Osteoblast (primary cell): ENCODE measurements around the gene CFAP77. TPM values are rescaled to one million over a fixed set of nuclear protein-coding genes. Genes with fewer than 3 reads are reported as not detected.

Experiments
- DNase-seq: peaks from one replicate; pipeline ENCODE4 v3.0.0; 2011; ENCODE audit warnings: low spot score, mixed read lengths; ENCODE audit not compliant: insufficient read length; ENCODE audit errors: missing footprints
- H2AFZ ChIP-seq: 2 replicates; pipeline ENCODE4 v1.6.0; 2011; ENCODE audit warnings: mild to moderate bottlenecking, low read length
- H3K27ac ChIP-seq: 2 replicates; pipeline ENCODE4 v1.5.1; 2011; ENCODE audit warnings: mild to moderate bottlenecking, low read depth, low read length, moderate library complexity
- H3K27me3 ChIP-seq: 2 replicates; pipeline ENCODE4 v1.6.0; 2012; ENCODE audit warnings: mild to moderate bottlenecking, control low read depth, inconsistent platforms, low read length, moderate library complexity; ENCODE audit not compliant: insufficient read depth
- H3K36me3 ChIP-seq: 2 replicates; pipeline ENCODE4 v1.5.1; 2011; ENCODE audit warnings: mild to moderate bottlenecking, low read length, control low read depth, moderate library complexity; ENCODE audit not compliant: insufficient read depth
- H3K4me1 ChIP-seq: 2 replicates; pipeline ENCODE4 v1.5.1; 2011; ENCODE audit warnings: mild to moderate bottlenecking, low read length, control low read depth, moderate library complexity; ENCODE audit not compliant: insufficient read depth
- H3K4me2 ChIP-seq: 2 replicates; pipeline ENCODE4 v1.6.0; 2011; ENCODE audit warnings: mild to moderate bottlenecking, low read length; ENCODE audit not compliant: insufficient read depth
- H3K4me3 ChIP-seq: fragments of 200-600 bp; sonication (generic); 3 replicates; pipeline ENCODE4 v1.5.1; 2012; ENCODE audit warnings: mild to moderate bottlenecking, low read length, inconsistent platforms; ENCODE audit not compliant: insufficient read depth
- H3K79me2 ChIP-seq: 2 replicates; pipeline ENCODE4 v1.6.0; 2012; ENCODE audit warnings: mild to moderate bottlenecking, low read length, control low read depth, inconsistent platforms; ENCODE audit not compliant: insufficient read depth
- H3K9me3 ChIP-seq: 2 replicates; pipeline ENCODE4 v1.5.1; 2011; ENCODE audit warnings: low read depth, low read length, control low read depth
- H4K20me1 ChIP-seq: 2 replicates; pipeline ENCODE4 v1.6.0; 2012; ENCODE audit warnings: mild to moderate bottlenecking, low read length, control low read depth; ENCODE audit not compliant: insufficient read depth
- CTCF ChIP-seq: IDR thresholded peaks from 2 replicates; pipeline ENCODE4 v1.5.1; 2011; ENCODE audit warnings: mild to moderate bottlenecking, low read depth, low read length, moderate library complexity; ENCODE audit errors: extremely low read depth
- small RNA-seq: library from RNA; depleted of rRNA; stranded (forward); fragments of <200 nt; gene quantifications from one replicate; pipeline ENCODE3, GENCODE V24; 2012
- total RNA-seq: library from RNA; depleted of rRNA; stranded (reverse); fragments of >200 nt; gene quantifications from 2 replicates; pipeline ENCODE4 v1.2.3, GENCODE V29; 2012

CFAP77 gene
- total RNA-seq, 1 donor = 0.36 TPM

- Histone ChIP-seq H2AFZ (no peak overlapping the region), H3K4me1 (no peaks in the 10 kb centered on the region), H3K4me3 (no peak overlapping the region), H3K36me3 (peaks cover 36% of the 10 kb centered on the region), H3K27ac (no peak overlapping the region), H3K79me2 (no peaks in the 10 kb centered on the region), H3K4me2 (no peak overlapping the region), H3K27me3 (no peaks in the 10 kb centered on the region), H4K20me1 (no peaks in the 10 kb centered on the region), H3K9me3 (no peaks in the 10 kb centered on the region)
- TF ChIP-seq CTCF = no peak
- no peak for DNase-seq
Observed at GRCh38 chr9:132622159-132622558, 212.1 kb downstream of the CFAP77 start.

Small RNA genes lying within 50 kb of the gene (small RNA-seq; reads per million reads assigned to genes)
- 0.22 reads per million for gene RNU5D-2P

Other genes with a start within 250 kb of the CFAP77 start
- gene NTNG2, start 248.2 kb upstream of the CFAP77 start, total RNA-seq = 9.4 and 13.0 TPM in 2 replicates
- gene SETX, start 55.2 kb upstream of the CFAP77 start, total RNA-seq = 85.7 and 89.0 TPM in 2 replicates
- gene TTF1, start 3.4 kb upstream of the CFAP77 start, total RNA-seq = 8.0 and 8.3 TPM in 2 replicates
- not detected in 2 replicates for gene BARHL1, start 172.4 kb downstream of the CFAP77 start, total RNA-seq